ENCODE results near the gene MRPS18B.

DNA sequence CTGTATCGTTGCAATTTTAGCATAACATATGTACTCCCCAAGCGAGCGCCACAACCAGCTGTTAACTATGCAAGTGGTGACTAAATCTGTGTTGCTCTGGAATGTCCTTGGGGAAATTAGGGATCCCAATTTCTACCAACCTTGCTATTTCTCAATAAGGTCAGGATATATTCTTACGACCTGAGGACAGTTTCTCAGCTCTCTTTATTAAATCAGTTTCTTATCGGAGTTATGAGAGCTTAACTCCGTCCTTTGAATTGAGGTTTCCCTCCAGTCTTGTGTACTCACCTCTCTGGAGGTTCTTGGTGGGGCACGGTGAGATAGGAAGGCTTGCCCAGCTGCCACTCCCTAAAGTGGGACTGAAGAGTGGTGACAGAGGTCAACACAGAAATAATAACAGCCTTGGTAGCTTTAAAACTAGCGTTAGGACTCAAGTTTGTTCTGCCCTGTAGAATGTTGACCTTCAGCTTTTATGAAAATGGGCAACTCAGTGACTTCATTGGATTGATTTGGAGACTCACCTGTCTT, 694 bp downstream of the MRPS18B start:
- TF ChIP-seq, protein P1, sequence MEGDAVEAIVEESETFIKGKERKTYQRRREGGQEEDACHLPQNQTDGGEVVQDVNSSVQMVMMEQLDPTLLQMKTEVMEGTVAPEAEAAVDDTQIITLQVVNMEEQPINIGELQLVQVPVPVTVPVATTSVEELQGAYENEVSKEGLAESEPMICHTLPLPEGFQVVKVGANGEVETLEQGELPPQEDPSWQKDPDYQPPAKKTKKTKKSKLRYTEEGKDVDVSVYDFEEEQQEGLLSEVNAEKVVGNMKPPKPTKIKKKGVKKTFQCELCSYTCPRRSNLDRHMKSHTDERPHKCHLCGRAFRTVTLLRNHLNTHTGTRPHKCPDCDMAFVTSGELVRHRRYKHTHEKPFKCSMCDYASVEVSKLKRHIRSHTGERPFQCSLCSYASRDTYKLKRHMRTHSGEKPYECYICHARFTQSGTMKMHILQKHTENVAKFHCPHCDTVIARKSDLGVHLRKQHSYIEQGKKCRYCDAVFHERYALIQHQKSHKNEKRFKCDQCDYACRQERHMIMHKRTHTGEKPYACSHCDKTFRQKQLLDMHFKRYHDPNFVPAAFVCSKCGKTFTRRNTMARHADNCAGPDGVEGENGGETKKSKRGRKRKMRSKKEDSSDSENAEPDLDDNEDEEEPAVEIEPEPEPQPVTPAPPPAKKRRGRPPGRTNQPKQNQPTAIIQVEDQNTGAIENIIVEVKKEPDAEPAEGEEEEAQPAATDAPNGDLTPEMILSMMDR (IDR thresholded peaks at IDR 0.05): no peak
- TF ChIP-seq POLR2A (IDR thresholded peaks at IDR 0.05): no peak
